MM.1S (cell line): ENCODE data around the gene JAG1.
"Not testable (repeated sequence)": the region's sequence is repeated elsewhere in the genome, so short reads cannot be mapped to it uniquely, and the experiment has no call there.

Experiments used
- DNase-seq: peaks from one replicate; pipeline ENCODE4 v3.0.0-alpha.2; 2015
- H2AFZ ChIP-seq: fragments of 300-600 bp; sonication (generic); 2 replicates; pipeline ENCODE4 v1.6.0; 2016; ENCODE audit warnings: antibody characterized with exemption, low read length
- H3F3A ChIP-seq: fragments of 300-600 bp; sonication (generic); 2 replicates; pipeline ENCODE4 v1.6.1; 2016; ENCODE audit warnings: mild to moderate bottlenecking, antibody characterized with exemption, low read length, moderate library complexity, mixed read lengths; ENCODE audit not compliant: insufficient read depth
- H3K27ac ChIP-seq: fragments of 300-600 bp; sonication (generic); 2 replicates; pipeline ENCODE4 v1.5.1; 2016; ENCODE audit warnings: mild to moderate bottlenecking, low read length
- H3K27me3 ChIP-seq: fragments of 300-600 bp; sonication (generic); replicated peaks from 2 replicates; pipeline ENCODE4 v1.6.0; 2016; ENCODE audit warnings: low read length; ENCODE audit not compliant: insufficient read depth
- H3K36me3 ChIP-seq: fragments of 300-600 bp; sonication (generic); replicated peaks from 2 replicates; pipeline ENCODE4 v1.6.1; 2016; ENCODE audit warnings: mild to moderate bottlenecking, low read length, mixed read lengths; ENCODE audit not compliant: insufficient read depth
- H3K4me1 ChIP-seq: fragments of 300-600 bp; sonication (generic); 2 replicates; pipeline ENCODE4 v1.6.1; 2016; ENCODE audit warnings: low read length, mixed read lengths
- H3K4me2 ChIP-seq: fragments of 300-600 bp; sonication (generic); 2 replicates; pipeline ENCODE4 v1.6.0; 2016; ENCODE audit warnings: low read depth, low read length
- H3K4me3 ChIP-seq: fragments of 300-600 bp; sonication (generic); 2 replicates; pipeline ENCODE4 v1.5.1; 2016; ENCODE audit warnings: low read length, mixed read lengths
- H3K79me2 ChIP-seq: fragments of 300-600 bp; sonication (generic); 2 replicates; pipeline ENCODE4 v1.6.1; 2016; ENCODE audit warnings: mixed run types, low read length, mixed read lengths
- H3K9ac ChIP-seq: fragments of 300-600 bp; sonication (generic); 2 replicates; pipeline ENCODE4 v1.6.1; 2016; ENCODE audit warnings: low read length, mixed read lengths
- H3K9me2 ChIP-seq: fragments of 300-600 bp; sonication (generic); replicated peaks from 2 replicates; pipeline ENCODE4 v1.6.1; 2016; ENCODE audit warnings: mild to moderate bottlenecking, low read length, mixed read lengths; ENCODE audit not compliant: insufficient read depth
- H3K9me3 ChIP-seq: fragments of 300-600 bp; sonication (generic); replicated peaks from 2 replicates; pipeline ENCODE4 v1.6.1; 2016; ENCODE audit warnings: mild to moderate bottlenecking, low read length, mixed read lengths; ENCODE audit not compliant: insufficient read depth
- H4K20me1 ChIP-seq: fragments of 300-600 bp; sonication (generic); 2 replicates; pipeline ENCODE4 v1.6.1; 2016; ENCODE audit warnings: mild to moderate bottlenecking, low read length, moderate library complexity, mixed read lengths; ENCODE audit not compliant: insufficient read depth
- CTCF ChIP-seq: fragments of 300-600 bp; sonication (generic); IDR thresholded peaks from 2 replicates; pipeline ENCODE4 v1.5.1; 2016; ENCODE audit warnings: antibody characterized with exemption, low read length, mixed read lengths
- EZH2 ChIP-seq: fragments of 300-600 bp; sonication (generic); optimal IDR thresholded peaks from 2 replicates; pipeline ENCODE3; 2017; ENCODE audit warnings: low read depth, mild to moderate bottlenecking, antibody characterized with exemption, low read length, mixed read lengths
- EZH2phosphoT487 ChIP-seq: fragments of 300-600 bp; sonication (generic); IDR thresholded peaks from 2 replicates; pipeline ENCODE4 v1.6.1; 2018; ENCODE audit warnings: antibody characterized with exemption, low read length

Gene JAG1

GRCh38 chr20:10590950-10591671 lies 82.7 kb downstream of the JAG1 start:
- no peak for DNase-seq
- Histone ChIP-seq H3K36me3 (no peaks in the 10 kb centered on the region), H3K9ac (no peak overlapping the region), H3K4me3 (no peak overlapping the region), H3K27me3 (no peaks in the 10 kb centered on the region), H3K79me2 (no peaks in the 10 kb centered on the region), H3K9me2 (no peaks in the 10 kb centered on the region), H2AFZ (no peak overlapping the region), H3K9me3 (no peaks in the 10 kb centered on the region), H3K4me2 (no peak overlapping the region), H3F3A (no peaks in the 10 kb centered on the region), H3K4me1 (no peaks in the 10 kb centered on the region), H4K20me1 (no peaks in the 10 kb centered on the region), H3K27ac (no peak overlapping the region)
- TF ChIP-seq CTCF (no peak), EZH2 (no peak), EZH2phosphoT487 (no peak)

- not testable (repeated sequence) for H3K4me1 ChIP-seq, H2AFZ ChIP-seq, H3K79me2 ChIP-seq, H3K4me2 ChIP-seq, H4K20me1 ChIP-seq, H3K27me3 ChIP-seq, H3F3A ChIP-seq, H3K27ac ChIP-seq, DNase-seq, H3K4me3 ChIP-seq, H3K9me3 ChIP-seq, H3K36me3 ChIP-seq, H3K9ac ChIP-seq, H3K9me2 ChIP-seq
Measured at GRCh38 chr20:10590446-10590845, 83.4 kb downstream of the JAG1 start.
